DMS53 treated with DMSO at 0.1 percent for 48 hours (cell line): ENCODE data around the gene POMT1.
"Not testable (repeated sequence)": the region's sequence is repeated elsewhere in the genome, so short reads cannot be mapped to it uniquely, and the experiment has no call there.

Experiments
- DNase-seq: peaks from one replicate; lab custom pipeline; 2025; ENCODE audit not compliant: unreplicated experiment; lab: John Stamatoyannopoulos, UW

POMT1 gene, protein sequence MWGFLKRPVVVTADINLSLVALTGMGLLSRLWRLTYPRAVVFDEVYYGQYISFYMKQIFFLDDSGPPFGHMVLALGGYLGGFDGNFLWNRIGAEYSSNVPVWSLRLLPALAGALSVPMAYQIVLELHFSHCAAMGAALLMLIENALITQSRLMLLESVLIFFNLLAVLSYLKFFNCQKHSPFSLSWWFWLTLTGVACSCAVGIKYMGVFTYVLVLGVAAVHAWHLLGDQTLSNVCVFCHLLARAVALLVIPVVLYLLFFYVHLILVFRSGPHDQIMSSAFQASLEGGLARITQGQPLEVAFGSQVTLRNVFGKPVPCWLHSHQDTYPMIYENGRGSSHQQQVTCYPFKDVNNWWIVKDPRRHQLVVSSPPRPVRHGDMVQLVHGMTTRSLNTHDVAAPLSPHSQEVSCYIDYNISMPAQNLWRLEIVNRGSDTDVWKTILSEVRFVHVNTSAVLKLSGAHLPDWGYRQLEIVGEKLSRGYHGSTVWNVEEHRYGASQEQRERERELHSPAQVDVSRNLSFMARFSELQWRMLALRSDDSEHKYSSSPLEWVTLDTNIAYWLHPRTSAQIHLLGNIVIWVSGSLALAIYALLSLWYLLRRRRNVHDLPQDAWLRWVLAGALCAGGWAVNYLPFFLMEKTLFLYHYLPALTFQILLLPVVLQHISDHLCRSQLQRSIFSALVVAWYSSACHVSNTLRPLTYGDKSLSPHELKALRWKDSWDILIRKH

DNA sequence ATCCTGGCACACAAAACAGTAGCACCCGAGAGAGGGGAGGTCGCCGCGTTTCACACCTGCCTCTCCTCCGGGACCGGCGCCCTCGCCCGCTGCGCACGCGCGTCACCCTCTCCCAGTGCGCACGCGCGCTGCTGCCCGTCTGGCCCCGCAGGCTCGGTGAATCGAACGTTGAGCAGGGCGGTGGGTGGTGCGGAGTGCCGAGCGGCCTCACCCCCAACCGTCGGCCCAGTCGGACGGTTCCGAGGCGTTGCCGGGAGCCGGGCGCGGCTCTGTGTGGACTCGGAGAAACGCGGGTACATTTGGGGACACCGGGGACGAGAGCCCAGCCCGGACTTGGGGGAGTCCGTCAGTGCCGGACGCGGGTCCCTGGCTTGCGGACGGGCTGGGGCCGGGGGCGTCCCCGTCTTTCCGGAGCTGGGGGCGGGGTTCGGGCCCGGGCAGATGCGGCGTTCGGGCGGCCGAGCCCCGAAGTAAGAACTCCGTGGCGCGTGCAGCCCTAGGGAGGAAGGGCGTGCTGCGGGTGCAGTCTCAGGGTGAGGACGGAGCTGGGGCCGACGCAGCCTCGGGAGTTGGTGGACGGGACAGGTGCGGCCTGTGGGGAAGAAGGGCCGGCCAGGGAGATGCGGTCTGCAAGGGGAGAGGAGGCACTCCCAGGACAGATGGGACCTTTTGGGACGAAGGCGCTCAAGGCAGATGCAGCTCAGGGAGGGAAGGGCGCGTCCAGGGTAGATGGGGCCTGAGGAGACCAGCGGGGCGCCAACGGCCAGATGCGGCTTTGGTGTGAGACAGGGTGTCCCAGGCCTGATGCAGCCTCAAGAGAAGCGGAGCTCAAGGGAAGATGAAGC lies at the start of gene POMT1:
Gene POMT1, plus strand, starts transcription at position 138 of the 845 bp plus-strand sequence. CDS start 1,301 bp downstream, outside the sequence.
- DNase-seq, result peak; percentile 88

- no peak for DNase-seq
Observed at GRCh38 chr9:131454028-131454427, 48.7 kb upstream of the POMT1 start.

DNA sequence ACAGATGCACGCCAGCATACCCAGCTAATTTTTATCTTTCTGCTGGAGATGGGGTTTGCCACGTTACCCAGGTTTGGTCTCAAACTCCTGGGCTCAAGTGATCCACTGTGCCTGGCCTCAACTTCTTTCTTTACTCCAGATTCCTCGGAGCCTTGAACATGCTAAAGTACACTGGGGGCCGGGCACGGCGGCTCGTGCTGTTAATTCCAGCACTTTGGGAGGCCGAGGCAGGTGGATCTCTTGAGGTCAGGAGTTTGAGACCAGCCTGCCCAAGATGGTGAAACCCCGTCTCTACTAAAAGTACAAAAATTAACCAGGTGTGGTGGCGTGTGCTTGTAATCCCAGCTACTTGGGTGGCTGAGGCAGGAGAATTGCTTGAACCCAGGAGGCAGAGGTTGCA lies 47.1 kb upstream of the POMT1 start:
- DNase-seq, result not testable (repeated sequence)

- no peak for DNase-seq
Observed at GRCh38 chr9:131457746-131458145, 45.0 kb upstream of the POMT1 start.

DNA sequence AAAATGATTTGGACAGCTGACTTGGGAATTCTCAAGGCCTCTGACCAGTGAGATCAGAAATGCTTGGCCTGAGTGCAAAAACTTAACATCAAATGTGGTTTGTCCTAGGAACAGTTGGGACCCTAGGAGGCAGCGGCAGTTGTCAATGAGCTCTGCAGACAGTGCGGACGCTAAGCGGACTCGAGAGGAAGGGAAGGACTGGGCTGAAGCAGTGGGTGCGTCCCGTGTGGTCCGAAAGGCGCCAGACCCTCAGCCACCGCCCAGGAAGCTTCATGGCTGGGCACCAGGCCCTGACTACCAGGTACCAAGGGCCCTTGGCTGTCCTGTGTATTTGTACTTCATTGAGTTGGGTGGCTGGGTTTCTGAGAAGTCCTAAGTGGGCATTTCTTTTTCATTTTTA lies 43.7 kb upstream of the POMT1 start:
- no peak for DNase-seq

GRCh38 chr9:131461166-131461565 lies 41.6 kb upstream of the POMT1 start:
- no peak for DNase-seq

GRCh38 chr9:131464354-131465000 lies 38.2 kb upstream of the POMT1 start:
- no peak for DNase-seq

DNA sequence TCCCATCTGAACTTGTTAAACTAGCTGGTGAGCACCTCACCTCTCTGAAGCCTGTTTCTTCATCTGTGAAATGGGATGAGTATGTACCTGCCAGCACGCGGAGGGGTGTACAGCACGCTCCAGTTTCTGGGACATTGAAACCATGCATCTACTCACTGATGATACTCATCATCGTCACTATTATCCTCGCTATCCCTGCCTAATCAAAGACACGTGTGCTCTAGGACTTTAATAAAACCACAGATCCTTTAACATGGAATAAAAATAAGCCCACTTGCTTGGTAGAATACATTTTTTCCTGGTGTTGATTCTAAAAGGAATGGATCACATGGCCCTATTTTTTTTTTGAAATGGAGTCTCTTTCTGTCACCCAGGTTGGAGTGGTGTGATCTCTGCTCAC lies 37.3 kb upstream of the POMT1 start:
- DNase-seq, result no peak

DNA sequence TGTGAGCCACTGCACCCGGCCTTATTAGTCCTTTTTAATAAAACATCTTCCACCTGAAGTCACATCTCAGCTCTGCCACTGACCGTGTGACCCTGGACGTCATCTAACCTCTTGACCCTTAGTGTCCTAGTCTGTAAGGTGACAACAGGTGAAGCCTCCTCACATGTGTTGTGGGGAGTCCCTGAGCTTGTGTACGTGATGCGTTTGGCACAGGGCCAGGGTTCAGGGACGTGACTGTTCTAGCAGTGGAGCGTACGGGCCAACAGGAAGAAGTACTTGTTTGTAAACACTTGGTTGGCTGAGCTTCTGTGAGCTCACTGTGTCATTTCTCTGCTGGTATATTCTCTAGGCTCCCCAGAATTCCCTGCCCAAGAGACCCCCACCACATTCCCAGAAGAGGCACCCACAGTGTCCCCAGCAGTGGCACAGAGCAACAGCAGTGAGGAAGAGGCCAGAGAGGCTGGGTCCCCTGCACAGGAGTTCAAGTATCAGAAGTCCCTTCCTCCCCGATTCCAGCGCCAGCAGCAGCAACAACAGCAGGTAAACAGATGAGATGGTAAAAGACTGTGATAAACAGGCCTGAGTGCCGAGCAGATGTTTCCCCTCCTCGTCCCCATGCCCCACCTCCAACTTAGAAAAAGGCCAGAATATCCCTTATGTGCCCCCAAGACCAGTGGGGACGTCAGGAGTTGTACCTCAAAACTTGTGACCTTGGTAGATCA lies 35.3 kb upstream of the POMT1 start:
- no peak for DNase-seq

GRCh38 chr9:131468031-131468430 lies 34.7 kb upstream of the POMT1 start:
- DNase-seq, result no peak

DNA sequence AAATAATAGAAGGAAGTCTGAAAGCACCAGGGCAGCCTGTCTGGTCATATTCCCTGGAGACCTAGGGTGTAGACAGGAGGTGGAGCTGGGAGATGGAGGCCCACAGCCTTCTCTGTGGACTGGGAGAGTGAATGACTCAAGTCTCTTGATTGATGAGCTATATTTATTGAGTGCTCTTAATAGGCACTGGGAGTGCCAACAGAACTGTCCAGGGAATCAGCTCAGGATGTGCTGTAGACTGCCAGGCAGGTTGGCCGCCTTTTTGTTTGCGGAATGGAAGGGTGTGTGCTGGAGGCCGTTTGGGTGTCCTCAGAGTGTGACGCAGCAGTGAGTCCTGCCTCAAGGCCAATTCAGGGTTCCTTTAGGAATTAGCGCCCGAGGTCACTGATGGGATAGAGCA lies 33.4 kb upstream of the POMT1 start:
- DNase-seq, result no peak

DNA sequence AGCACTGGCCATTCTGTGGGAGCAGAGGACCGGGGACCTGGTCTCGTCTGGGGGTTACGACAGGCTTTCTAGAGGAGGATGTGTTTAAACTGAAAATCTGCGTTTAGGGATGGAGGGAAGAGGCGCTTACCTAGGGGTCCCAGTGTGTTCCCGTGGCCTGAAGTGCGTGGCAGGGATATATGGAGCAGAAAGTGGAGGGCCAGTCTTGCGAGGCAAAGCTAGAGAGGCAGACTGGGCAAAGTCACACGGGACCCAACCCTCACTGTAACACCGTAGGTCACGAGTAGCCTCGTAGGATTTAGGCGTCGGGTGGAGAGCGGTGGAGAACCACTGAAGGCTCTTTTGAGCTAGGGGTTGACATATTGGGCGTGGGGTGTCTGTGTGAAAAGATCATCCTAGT lies 32.8 kb upstream of the POMT1 start:
- DNase-seq, result no peak

GRCh38 chr9:131470581-131470991 lies 32.1 kb upstream of the POMT1 start:
- no peak for DNase-seq

GRCh38 chr9:131472085-131472484 lies 30.6 kb upstream of the POMT1 start:
- not testable (repeated sequence) for DNase-seq

DNA sequence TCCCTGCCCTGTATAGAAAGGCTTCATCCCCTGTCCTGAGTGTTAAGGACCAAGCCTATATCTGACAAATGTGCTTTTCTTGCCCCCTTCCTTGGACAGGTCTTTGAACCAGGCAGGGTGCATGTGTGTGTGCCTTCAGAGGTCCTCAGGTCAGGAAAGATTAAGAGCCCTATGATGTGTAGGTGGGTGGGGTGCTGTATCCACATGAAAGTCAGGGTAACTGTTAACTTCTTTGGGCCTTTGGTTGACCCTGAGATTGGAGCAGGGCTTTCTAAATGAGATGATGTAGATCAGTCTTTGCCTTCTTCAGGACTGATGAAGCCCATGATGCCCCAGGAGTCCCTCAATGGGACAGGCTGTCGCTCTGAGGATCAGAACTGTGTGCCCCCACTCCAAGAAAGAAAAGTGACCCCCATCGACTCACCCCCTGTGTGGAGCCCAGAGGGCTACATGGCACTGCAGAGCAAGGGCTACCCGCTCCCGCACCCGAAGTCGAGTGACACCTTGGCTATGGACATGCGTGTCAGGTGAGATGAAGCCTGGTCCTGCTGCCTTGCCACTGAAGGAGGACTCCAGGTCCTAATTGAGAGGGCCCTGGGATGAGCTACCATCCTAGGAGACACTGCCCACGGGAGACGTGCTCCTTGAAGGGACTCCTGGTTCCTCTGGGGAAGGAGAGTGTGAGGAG lies 29.4 kb upstream of the POMT1 start:
- DNase-seq, result no peak

DNA sequence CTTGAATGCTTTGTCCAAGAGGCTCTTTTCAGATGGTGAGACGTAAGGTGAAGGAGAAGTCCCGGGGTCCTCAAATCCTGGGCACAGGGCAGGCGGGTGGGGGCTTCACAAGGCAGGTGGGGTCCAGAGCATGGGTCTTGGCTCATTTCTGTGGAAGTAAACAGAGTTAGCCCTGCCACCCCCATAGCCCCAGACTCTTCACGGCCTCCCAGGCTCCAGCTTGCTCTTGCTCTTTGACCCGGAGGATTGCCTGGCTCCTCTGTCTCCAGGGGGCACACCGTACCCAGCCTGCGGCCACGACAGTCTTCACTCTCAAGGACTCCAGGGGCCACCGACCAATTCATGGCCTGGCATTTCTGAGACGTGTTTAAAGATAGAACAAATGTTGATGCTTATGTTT lies 28.8 kb upstream of the POMT1 start:
- no peak for DNase-seq

GRCh38 chr9:131474711-131475110 lies 28.0 kb upstream of the POMT1 start:
- no peak for DNase-seq

- no peak for DNase-seq
Observed at GRCh38 chr9:131475111-131475955, 27.4 kb upstream of the POMT1 start.
